Loucy (cell line): ENCODE measurements around the gene BCAM.

Experiments used
- H2AFZ ChIP-seq: fragments of 200-600 bp; sonication (generic); 2 replicates; pipeline ENCODE4 v1.6.0; 2016; ENCODE audit warnings: antibody characterized with exemption, mild to moderate bottlenecking, low read length, moderate library complexity
- H3F3A ChIP-seq: fragments of 200-600 bp; 2 replicates; pipeline ENCODE4 v1.6.0; 2016; ENCODE audit warnings: antibody characterized with exemption, low read depth, mild to moderate bottlenecking
- H3K27me3 ChIP-seq: fragments of 200-600 bp; sonication (generic); 2 replicates; pipeline ENCODE4 v1.6.1; 2014; ENCODE audit warnings: low read length, mild to moderate bottlenecking; ENCODE audit not compliant: insufficient read depth, poor library complexity, severe bottlenecking
- H3K36me3 ChIP-seq: fragments of 200-600 bp; sonication (generic); 2 replicates; pipeline ENCODE4 v1.6.1; 2016; ENCODE audit warnings: low read length; ENCODE audit not compliant: insufficient read depth
- H3K4me1 ChIP-seq: fragments of 200-600 bp; sonication (generic); 2 replicates; pipeline ENCODE4 v1.5.1; 2014; ENCODE audit warnings: low read length, mild to moderate bottlenecking; ENCODE audit not compliant: insufficient read depth, poor library complexity, severe bottlenecking
- H3K4me2 ChIP-seq: fragments of 200-600 bp; sonication (generic); 2 replicates; pipeline ENCODE4 v1.6.0; 2014; ENCODE audit warnings: antibody characterized with exemption, low read length, low read depth, mild to moderate bottlenecking; ENCODE audit not compliant: poor library complexity, severe bottlenecking
- H3K4me3 ChIP-seq: fragments of 200-600 bp; sonication (generic); 2 replicates; pipeline ENCODE4 v1.5.1; 2014; ENCODE audit warnings: low read length, mild to moderate bottlenecking, mixed read lengths; ENCODE audit not compliant: poor library complexity, severe bottlenecking
- H3K79me2 ChIP-seq: fragments of 200-600 bp; sonication (generic); 2 replicates; pipeline ENCODE4 v1.6.1; 2014; ENCODE audit warnings: low read length; ENCODE audit not compliant: insufficient read depth
- H3K9ac ChIP-seq: fragments of 200-600 bp; sonication (generic); 2 replicates; pipeline ENCODE4 v1.6.0; 2014; ENCODE audit warnings: mild to moderate bottlenecking, low read depth, low read length, moderate library complexity; ENCODE audit not compliant: poor library complexity, severe bottlenecking
- H3K9me2 ChIP-seq: fragments of 200-600 bp; sonication (generic); replicated peaks from 2 replicates; pipeline ENCODE4 v1.6.1; 2016; ENCODE audit warnings: low read depth, low read length, mixed read lengths
- H3K9me3 ChIP-seq: fragments of 200-600 bp; sonication (generic); 2 replicates; pipeline ENCODE4 v1.6.1; 2014; ENCODE audit warnings: mild to moderate bottlenecking, antibody characterized with exemption, low read length, low read depth; ENCODE audit not compliant: insufficient read depth
- H4K20me1 ChIP-seq: fragments of 200-600 bp; sonication (generic); 2 replicates; pipeline ENCODE4 v1.6.0; 2014; ENCODE audit warnings: antibody characterized with exemption, low read length, mild to moderate bottlenecking; ENCODE audit not compliant: insufficient read depth, poor library complexity, severe bottlenecking
- CTCF ChIP-seq: fragments of 200-600 bp; sonication (generic); conservative IDR thresholded peaks from 2 replicates; pipeline ENCODE4 v1.5.1; 2014; ENCODE audit warnings: mild to moderate bottlenecking, antibody characterized with exemption, low read length
- EZH2phosphoT487 ChIP-seq: fragments of 200-600 bp; IDR thresholded peaks from 2 replicates; pipeline ENCODE4 v1.6.1; 2018; ENCODE audit warnings: antibody characterized with exemption, mild to moderate bottlenecking, moderate library complexity, borderline replicate concordance

BCAM gene

GRCh38 chr19:44840811-44841210, 31.9 kb downstream of the BCAM start:
- no peaks in the 10 kb centered on the region for H3K9me2 ChIP-seq
- no peaks in the 10 kb centered on the region for H4K20me1 ChIP-seq
- no peaks in the 10 kb centered on the region for H3K36me3 ChIP-seq
- H3K9ac ChIP-seq = no peak overlapping the region
- TF ChIP-seq CTCF = no peak
- no peak for TF ChIP-seq EZH2phosphoT487
- no peak overlapping the region for H3K4me3 ChIP-seq
- no peak overlapping the region for H3K4me2 ChIP-seq
- no peaks in the 10 kb centered on the region for H3K79me2 ChIP-seq
- H3K27me3 ChIP-seq = no peaks in the 10 kb centered on the region
- peaks cover 16% of the 10 kb centered on the region for H3K4me1 ChIP-seq
- H3F3A ChIP-seq = no peaks in the 10 kb centered on the region
- H2AFZ ChIP-seq = no peak overlapping the region
- H3K9me3 ChIP-seq = no peaks in the 10 kb centered on the region

DNA sequence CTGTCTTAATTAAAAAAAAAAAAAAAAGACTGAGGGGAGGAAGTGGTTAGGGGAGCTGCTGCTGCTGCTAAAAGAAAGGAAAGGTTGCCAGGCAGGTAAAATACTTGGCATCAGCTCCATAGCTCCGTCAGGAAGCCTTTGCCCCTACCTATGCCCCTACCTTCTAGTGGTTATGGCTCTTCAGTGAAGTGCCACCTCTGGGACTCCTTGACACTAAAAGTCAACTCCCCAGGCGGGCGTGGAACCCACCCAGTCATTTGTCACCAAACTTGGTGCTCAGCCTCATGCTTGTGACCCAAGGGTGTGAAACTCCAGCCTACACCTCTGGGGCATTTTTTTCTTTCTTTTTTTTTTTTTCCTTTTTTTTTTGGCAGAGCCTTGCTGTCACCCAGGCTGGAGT, 32.3 kb downstream of the BCAM start:
- no peaks in the 10 kb centered on the region for H3F3A ChIP-seq
- TF ChIP-seq CTCF (no peak), EZH2phosphoT487 (no peak)
- no peak overlapping the region for H3K4me3 ChIP-seq
- H3K79me2 ChIP-seq = no peaks in the 10 kb centered on the region
- H2AFZ ChIP-seq = no peak overlapping the region
- peaks cover 16% of the 10 kb centered on the region for H3K4me1 ChIP-seq
- no peak overlapping the region for H3K9ac ChIP-seq
- no peaks in the 10 kb centered on the region for H3K36me3 ChIP-seq
- no peak overlapping the region for H3K4me2 ChIP-seq
- no peaks in the 10 kb centered on the region for H4K20me1 ChIP-seq
- no peaks in the 10 kb centered on the region for H3K9me3 ChIP-seq
- no peaks in the 10 kb centered on the region for H3K9me2 ChIP-seq
- no peaks in the 10 kb centered on the region for H3K27me3 ChIP-seq

DNA sequence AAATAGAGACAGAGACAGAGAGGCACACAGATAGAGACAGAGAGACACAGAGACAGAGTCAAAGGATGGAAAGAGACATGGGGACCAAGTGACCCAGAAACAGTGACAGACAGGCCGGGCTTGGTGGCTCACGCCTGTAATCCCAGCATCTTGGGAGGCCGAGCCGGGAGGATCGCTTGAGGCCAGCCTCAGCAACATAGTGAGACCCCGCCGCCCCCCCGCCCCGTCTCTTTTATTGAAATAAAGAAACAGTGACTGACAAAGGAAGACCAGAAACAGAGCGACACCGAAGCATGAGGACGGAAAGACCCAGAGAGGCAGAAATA, 36.3 kb downstream of the BCAM start:
- H3K36me3 ChIP-seq = no peaks in the 10 kb centered on the region
- no peaks in the 10 kb centered on the region for H3K9me3 ChIP-seq
- H3K9ac ChIP-seq = peak overlapping the region; percentile 48
- peaks cover 5% of the 10 kb centered on the region for H4K20me1 ChIP-seq
- H3F3A ChIP-seq = no peaks in the 10 kb centered on the region
- no peaks in the 10 kb centered on the region for H3K79me2 ChIP-seq
- TF ChIP-seq CTCF (no peak), EZH2phosphoT487 (no peak)
- H3K4me3 ChIP-seq = peak overlapping the region; percentile 70
- H2AFZ ChIP-seq = peak overlapping the region; percentile 87
- no peaks in the 10 kb centered on the region for H3K9me2 ChIP-seq
- peaks cover 35% of the 10 kb centered on the region for H3K4me1 ChIP-seq
- H3K27me3 ChIP-seq = no peaks in the 10 kb centered on the region
- H3K4me2 ChIP-seq = peak overlapping the region; percentile 70
